SK-N-SH treated with all-trans-retinoic acid at 6 μM for 48 hours (cell line): Measurements from ENCODE around the gene CASZ1.

Experiments used
- ATAC-seq: fragments of 200-7000 bp; cut with Tn5 transposase; 3 replicates; pipeline ENCODE4 v1.9.1; 2020; ENCODE audit warnings: mild to moderate bottlenecking, moderate library complexity
- ARNTL ChIP-seq: fragments of 450-650 bp; formaldehyde crosslinking; IDR thresholded peaks from 2 replicates; pipeline ENCODE4 v1.5.0; 2020; ENCODE audit warnings: low read depth, mild to moderate bottlenecking, moderate library complexity, borderline replicate concordance
- CSDC2 ChIP-seq: fragments of 250-450 bp; sonication (Bioruptor Pico); IDR thresholded peaks from 2 replicates; pipeline ENCODE4 v1.5.0; 2020; ENCODE audit warnings: mild to moderate bottlenecking, moderate library complexity
- ESRRG ChIP-seq: fragments of 250-450 bp; sonication (Bioruptor Pico); IDR thresholded peaks from 2 replicates; pipeline ENCODE4 v1.6.1; 2021; ENCODE audit warnings: mild to moderate bottlenecking
- GLIS3 ChIP-seq: fragments of 250-450 bp; sonication (Bioruptor Pico); IDR thresholded peaks from 2 replicates; pipeline ENCODE4 v1.5.0; 2020; ENCODE audit warnings: mild to moderate bottlenecking, moderate library complexity
- ISL1 ChIP-seq: fragments of 250-450 bp; sonication (Bioruptor Pico); IDR thresholded peaks from 2 replicates; pipeline ENCODE4 v2.1.2; 2022; ENCODE audit warnings: mild to moderate bottlenecking, moderate library complexity
- OSR1 ChIP-seq: fragments of 250-450 bp; sonication (Bioruptor Pico); IDR thresholded peaks from 2 replicates; pipeline ENCODE4 v1.8.0; 2022; ENCODE audit warnings: moderate library complexity, mild to moderate bottlenecking, inconsistent platforms
- PPARA ChIP-seq: fragments of 250-450 bp; sonication (Bioruptor Pico); IDR thresholded peaks from 2 replicates; pipeline ENCODE4 v1.5.0; 2020; ENCODE audit warnings: mild to moderate bottlenecking, borderline replicate concordance
- RARB ChIP-seq: fragments of 250-450 bp; sonication (Bioruptor Pico); IDR thresholded peaks from 2 replicates; pipeline ENCODE4 v1.8.0; 2021; ENCODE audit warnings: mild to moderate bottlenecking, moderate library complexity
- SNAI2 ChIP-seq: fragments of 250-450 bp; sonication (Bioruptor Pico); IDR thresholded peaks from 2 replicates; pipeline ENCODE4 v1.5.0; 2020; ENCODE audit warnings: mild to moderate bottlenecking, moderate library complexity
- TCF4 ChIP-seq: fragments of 250-450 bp; sonication (Bioruptor Pico); IDR thresholded peaks from 2 replicates; pipeline ENCODE4 v1.8.0; 2021; ENCODE audit warnings: mild to moderate bottlenecking, moderate library complexity, borderline replicate concordance
- TOX ChIP-seq: fragments of 250-450 bp; sonication (Bioruptor Pico); IDR thresholded peaks from 2 replicates; pipeline ENCODE4 v1.8.0; 2021; ENCODE audit warnings: mild to moderate bottlenecking, moderate library complexity, borderline replicate concordance
- ZC3H10 ChIP-seq: fragments of 250-450 bp; sonication (Bioruptor Pico); IDR thresholded peaks from 2 replicates; pipeline ENCODE4 v1.5.1; 2021; ENCODE audit warnings: mild to moderate bottlenecking, moderate library complexity
- ZFP3 ChIP-seq: fragments of 250-450 bp; sonication (Bioruptor Pico); IDR thresholded peaks from 2 replicates; pipeline ENCODE4 v1.5.0; 2020; ENCODE audit warnings: mild to moderate bottlenecking, moderate library complexity
- ZFP30 ChIP-seq: fragments of 450-650 bp; formaldehyde crosslinking; IDR thresholded peaks from 2 replicates; pipeline ENCODE4 v1.5.0; 2022; ENCODE audit warnings: mild to moderate bottlenecking, moderate library complexity
- ZNF565 ChIP-seq: fragments of 450-650 bp; formaldehyde crosslinking; conservative IDR thresholded peaks from 2 replicates; pipeline ENCODE4 v1.5.0; 2020; ENCODE audit warnings: low read depth, mild to moderate bottlenecking, moderate library complexity
- ZNF70 ChIP-seq: fragments of 450-650 bp; formaldehyde crosslinking; IDR thresholded peaks from 2 replicates; pipeline ENCODE4 v1.5.0; 2020; ENCODE audit warnings: mild to moderate bottlenecking, moderate library complexity
- ZNF8 ChIP-seq: fragments of 450-650 bp; formaldehyde crosslinking; IDR thresholded peaks from 2 replicates; pipeline ENCODE4 v1.5.0; 2020; ENCODE audit warnings: mild to moderate bottlenecking, moderate library complexity
- TF ChIP-seq, protein P1 (sequence below): fragments of 250-450 bp; sonication (Bioruptor Pico); IDR thresholded peaks from 2 replicates; pipeline ENCODE4 v1.8.0; 2020; ENCODE audit warnings: mild to moderate bottlenecking, moderate library complexity, borderline replicate concordance
- TF ChIP-seq, protein P2 (sequence below): fragments of 250-450 bp; sonication (Bioruptor Pico); IDR thresholded peaks from 2 replicates; pipeline ENCODE4 v1.5.1; 2020; ENCODE audit warnings: low read depth, mild to moderate bottlenecking, moderate library complexity
- TF ChIP-seq, protein P3 (sequence below): fragments of 250-450 bp; sonication (Bioruptor Pico); IDR thresholded peaks from 2 replicates; pipeline ENCODE4 v1.5.0; 2020; ENCODE audit warnings: mild to moderate bottlenecking, moderate library complexity
- TF ChIP-seq, protein P4 (sequence below): fragments of 250-450 bp; sonication (Bioruptor Pico); IDR thresholded peaks from 2 replicates; pipeline ENCODE4 v1.8.0; 2021; ENCODE audit warnings: low read depth, mild to moderate bottlenecking, moderate library complexity, borderline replicate concordance

The CASZ1 gene

DNA sequence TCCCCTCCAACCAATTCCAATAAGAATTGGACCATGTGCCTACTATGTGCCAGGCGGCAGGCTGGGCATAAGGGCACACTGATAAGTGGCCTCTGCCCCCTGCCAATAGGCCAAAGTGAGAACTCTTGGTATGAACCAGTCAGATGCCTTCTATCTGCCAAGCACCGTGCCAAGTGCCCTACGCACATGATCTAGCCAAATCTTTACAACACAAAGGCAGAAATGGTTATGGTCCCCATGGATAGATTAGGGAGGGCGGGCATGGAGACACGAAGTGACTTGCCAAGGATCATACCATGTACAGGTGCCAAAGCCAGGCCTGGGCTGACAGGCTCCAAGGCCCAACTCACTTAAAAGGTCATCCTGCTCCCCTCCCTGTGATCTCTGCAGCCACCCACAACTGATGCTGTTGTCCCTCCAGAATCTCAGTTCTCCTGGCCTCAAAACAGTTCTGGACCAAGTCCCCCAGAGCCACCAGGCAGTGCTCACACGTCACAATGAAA is 32.1 kb downstream of the CASZ1 start (continued):
- no peak for TF ChIP-seq ZNF565 (CRISPR knock-in tag)
- TF ChIP-seq, all 23 proteins: peak for 0

DNA sequence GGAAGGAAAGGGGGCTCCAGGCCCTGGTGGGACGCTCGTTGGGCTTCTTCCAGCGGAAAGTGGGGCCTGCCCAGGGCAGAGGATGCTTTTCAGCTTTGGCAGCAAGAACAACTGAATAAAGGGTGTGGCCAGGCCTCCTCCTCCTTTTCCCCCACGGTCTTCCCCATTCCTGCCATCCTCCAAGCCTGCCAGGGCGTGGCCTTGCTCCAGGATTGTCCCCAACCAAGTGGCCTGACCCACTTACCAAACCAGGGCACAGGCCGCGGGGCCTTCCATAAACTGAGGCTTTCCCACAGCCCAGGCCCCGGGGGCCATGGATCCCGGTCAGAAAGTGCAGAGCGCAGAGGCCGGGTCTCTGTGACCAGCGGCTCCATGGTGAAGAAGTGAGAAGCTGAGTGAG is 33.6 kb downstream of the CASZ1 start:
- ATAC-seq = no peak
- TF ChIP-seq PPARA (CRISPR knock-in tag) = no peak
- TF ChIP-seq, protein P1, sequence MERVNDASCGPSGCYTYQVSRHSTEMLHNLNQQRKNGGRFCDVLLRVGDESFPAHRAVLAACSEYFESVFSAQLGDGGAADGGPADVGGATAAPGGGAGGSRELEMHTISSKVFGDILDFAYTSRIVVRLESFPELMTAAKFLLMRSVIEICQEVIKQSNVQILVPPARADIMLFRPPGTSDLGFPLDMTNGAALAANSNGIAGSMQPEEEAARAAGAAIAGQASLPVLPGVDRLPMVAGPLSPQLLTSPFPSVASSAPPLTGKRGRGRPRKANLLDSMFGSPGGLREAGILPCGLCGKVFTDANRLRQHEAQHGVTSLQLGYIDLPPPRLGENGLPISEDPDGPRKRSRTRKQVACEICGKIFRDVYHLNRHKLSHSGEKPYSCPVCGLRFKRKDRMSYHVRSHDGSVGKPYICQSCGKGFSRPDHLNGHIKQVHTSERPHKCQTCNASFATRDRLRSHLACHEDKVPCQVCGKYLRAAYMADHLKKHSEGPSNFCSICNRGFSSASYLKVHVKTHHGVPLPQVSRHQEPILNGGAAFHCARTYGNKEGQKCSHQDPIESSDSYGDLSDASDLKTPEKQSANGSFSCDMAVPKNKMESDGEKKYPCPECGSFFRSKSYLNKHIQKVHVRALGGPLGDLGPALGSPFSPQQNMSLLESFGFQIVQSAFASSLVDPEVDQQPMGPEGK (CRISPR knock-in tag) = no peak
- TF ChIP-seq ZNF8 = no peak
- TF ChIP-seq ISL1 (CRISPR knock-in tag) = no peak

DNA sequence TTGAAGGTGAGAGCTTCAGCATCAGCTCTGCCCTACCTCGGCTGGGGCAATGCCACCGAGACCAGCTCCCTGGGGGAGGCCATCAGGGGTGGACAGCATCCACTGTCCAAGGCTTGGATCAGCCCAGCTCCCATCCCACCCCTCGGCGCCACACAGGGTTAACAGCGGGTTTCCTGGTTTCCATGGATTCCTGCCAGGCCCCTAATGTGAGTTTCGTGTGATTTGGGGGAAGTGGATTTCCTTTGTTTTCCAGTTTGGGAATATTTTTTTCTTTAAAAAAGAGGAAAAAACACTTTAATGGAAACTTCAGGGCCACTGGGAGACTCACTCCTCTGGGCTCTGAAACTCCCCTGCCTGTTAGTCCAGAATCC is 34.3 kb downstream of the CASZ1 start:
- no peak for ATAC-seq

DNA sequence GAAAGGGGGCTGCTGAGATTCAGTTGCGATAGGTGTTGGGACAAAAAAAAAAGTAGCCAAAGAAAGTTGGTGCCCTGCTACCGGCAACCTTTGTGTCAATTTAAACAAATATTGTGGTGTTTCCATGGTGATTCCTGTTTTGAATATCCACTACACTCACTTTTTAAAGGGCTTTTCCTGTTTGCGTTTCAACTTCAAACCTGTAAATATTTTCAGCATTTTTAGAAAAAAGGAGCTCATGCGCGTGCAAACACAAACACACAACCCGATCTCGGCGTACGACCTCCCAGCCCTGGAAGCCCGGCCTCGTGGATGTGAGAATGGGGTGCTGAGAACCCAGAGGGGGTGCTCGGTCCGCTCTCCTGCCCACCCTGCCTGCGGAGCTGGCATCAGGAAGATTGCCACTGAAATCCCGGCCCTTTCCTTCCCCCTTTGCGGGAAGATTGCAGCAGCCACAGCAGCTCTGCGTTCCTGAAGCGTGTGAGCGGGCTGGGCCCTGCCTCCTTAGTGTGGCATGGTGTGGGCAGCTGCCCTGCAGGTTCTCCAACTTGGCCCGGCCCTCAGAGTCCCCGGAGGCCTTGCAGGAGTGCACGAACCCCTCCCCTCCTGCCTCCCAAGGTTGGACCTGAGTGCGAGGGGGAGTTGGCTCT is 34.8 kb downstream of the CASZ1 start:
- ATAC-seq = no peak
- TF ChIP-seq SNAI2 (no peak), ISL1 (CRISPR knock-in tag) (no peak), ARNTL (CRISPR knock-in tag) (no peak), ZNF8 (no peak), TCF4 (CRISPR knock-in tag) (no peak), RARB (CRISPR knock-in tag) (no peak), ESRRG (CRISPR knock-in tag) (no peak), PPARA (CRISPR knock-in tag) (no peak), OSR1 (CRISPR knock-in tag) (no peak), ZFP30 (CRISPR knock-in tag) (no peak), ZNF70 (CRISPR knock-in tag) (no peak), GLIS3 (no peak), ZNF565 (CRISPR knock-in tag) (no peak), ZC3H10 (no peak), ZFP3 (CRISPR knock-in tag) (no peak), CSDC2 (no peak)
- TF ChIP-seq, protein P2, sequence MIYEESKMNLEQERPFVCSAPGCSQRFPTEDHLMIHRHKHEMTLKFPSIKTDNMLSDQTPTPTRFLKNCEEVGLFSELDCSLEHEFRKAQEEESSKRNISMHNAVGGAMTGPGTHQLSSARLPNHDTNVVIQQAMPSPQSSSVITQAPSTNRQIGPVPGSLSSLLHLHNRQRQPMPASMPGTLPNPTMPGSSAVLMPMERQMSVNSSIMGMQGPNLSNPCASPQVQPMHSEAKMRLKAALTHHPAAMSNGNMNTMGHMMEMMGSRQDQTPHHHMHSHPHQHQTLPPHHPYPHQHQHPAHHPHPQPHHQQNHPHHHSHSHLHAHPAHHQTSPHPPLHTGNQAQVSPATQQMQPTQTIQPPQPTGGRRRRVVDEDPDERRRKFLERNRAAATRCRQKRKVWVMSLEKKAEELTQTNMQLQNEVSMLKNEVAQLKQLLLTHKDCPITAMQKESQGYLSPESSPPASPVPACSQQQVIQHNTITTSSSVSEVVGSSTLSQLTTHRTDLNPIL = no peak
- TF ChIP-seq, protein P1 (CRISPR knock-in tag) = no peak
- TF ChIP-seq, protein P3, sequence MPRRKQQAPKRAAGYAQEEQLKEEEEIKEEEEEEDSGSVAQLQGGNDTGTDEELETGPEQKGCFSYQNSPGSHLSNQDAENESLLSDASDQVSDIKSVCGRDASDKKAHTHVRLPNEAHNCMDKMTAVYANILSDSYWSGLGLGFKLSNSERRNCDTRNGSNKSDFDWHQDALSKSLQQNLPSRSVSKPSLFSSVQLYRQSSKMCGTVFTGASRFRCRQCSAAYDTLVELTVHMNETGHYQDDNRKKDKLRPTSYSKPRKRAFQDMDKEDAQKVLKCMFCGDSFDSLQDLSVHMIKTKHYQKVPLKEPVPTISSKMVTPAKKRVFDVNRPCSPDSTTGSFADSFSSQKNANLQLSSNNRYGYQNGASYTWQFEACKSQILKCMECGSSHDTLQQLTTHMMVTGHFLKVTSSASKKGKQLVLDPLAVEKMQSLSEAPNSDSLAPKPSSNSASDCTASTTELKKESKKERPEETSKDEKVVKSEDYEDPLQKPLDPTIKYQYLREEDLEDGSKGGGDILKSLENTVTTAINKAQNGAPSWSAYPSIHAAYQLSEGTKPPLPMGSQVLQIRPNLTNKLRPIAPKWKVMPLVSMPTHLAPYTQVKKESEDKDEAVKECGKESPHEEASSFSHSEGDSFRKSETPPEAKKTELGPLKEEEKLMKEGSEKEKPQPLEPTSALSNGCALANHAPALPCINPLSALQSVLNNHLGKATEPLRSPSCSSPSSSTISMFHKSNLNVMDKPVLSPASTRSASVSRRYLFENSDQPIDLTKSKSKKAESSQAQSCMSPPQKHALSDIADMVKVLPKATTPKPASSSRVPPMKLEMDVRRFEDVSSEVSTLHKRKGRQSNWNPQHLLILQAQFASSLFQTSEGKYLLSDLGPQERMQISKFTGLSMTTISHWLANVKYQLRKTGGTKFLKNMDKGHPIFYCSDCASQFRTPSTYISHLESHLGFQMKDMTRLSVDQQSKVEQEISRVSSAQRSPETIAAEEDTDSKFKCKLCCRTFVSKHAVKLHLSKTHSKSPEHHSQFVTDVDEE (CRISPR knock-in tag) = no peak
- TF ChIP-seq, protein P4, sequence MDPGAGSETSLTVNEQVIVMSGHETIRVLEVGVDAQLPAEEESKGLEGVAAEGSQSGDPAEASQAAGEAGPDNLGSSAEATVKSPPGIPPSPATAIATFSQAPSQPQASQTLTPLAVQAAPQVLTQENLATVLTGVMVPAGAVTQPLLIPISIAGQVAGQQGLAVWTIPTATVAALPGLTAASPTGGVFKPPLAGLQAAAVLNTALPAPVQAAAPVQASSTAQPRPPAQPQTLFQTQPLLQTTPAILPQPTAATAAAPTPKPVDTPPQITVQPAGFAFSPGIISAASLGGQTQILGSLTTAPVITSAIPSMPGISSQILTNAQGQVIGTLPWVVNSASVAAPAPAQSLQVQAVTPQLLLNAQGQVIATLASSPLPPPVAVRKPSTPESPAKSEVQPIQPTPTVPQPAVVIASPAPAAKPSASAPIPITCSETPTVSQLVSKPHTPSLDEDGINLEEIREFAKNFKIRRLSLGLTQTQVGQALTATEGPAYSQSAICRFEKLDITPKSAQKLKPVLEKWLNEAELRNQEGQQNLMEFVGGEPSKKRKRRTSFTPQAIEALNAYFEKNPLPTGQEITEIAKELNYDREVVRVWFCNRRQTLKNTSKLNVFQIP = no peak

More for the DNA sequence above, 34.3 kb downstream of the CASZ1 start:
- TF ChIP-seq GLIS3 = no peak
- TF ChIP-seq, protein P1 (CRISPR knock-in tag) = no peak
- no peak for TF ChIP-seq ZFP30 (CRISPR knock-in tag)
- no peak for TF ChIP-seq PPARA (CRISPR knock-in tag)
- TF ChIP-seq ZNF8 = no peak
- TF ChIP-seq TOX (CRISPR knock-in tag) = no peak
